CD8-positive, alpha-beta memory T cell (primary cell): ENCODE measurements around the gene TTC9. TPM values are rescaled to one million over a fixed set of nuclear protein-coding genes. Genes with fewer than 3 reads are reported as not detected.

Experiments
- CTCF ChIA-PET: fragments of 350-600 bp; sonication (Branson Sonifier 250); formaldehyde crosslinking; loops from one replicate; lab custom pipeline; 2021; ENCODE audit warnings: antibody characterized with exemption; lab: Charles Lee
- POLR2A ChIA-PET: fragments of 350-600 bp; sonication (Branson Sonifier 250); formaldehyde crosslinking; loops from one replicate; lab custom pipeline; 2021; ENCODE audit warnings: antibody characterized with exemption; lab: Charles Lee
- DNase-seq, 5 donors: peaks; one replicate each; pipeline versions ENCODE4 v3.0.0 to v3.0.0-alpha.2; 2020 to 2022; ENCODE audit warnings: mixed read lengths in 1 of 5
- H3K27ac ChIP-seq: one replicate; pipeline ENCODE4 v1.7.0; 2013; ENCODE audit warnings: low read depth, mild to moderate bottlenecking, low read length, moderate library complexity
- H3K27me3 ChIP-seq: 2 replicates; pipeline ENCODE4 v1.7.0; 2013; ENCODE audit warnings: low read length, mild to moderate bottlenecking; ENCODE audit not compliant: insufficient read depth, poor library complexity, severe bottlenecking
- H3K36me3 ChIP-seq: 2 replicates; pipeline ENCODE4 v1.7.0; 2013; ENCODE audit warnings: mild to moderate bottlenecking, low read length, moderate library complexity; ENCODE audit not compliant: insufficient read depth
- H3K4me1 ChIP-seq: 2 replicates; pipeline ENCODE4 v1.7.0; 2013; ENCODE audit warnings: mild to moderate bottlenecking, low read length, moderate library complexity; ENCODE audit not compliant: insufficient read depth
- H3K4me3 ChIP-seq: 2 replicates; pipeline ENCODE4 v1.7.0; 2013; ENCODE audit warnings: mild to moderate bottlenecking, low read length
- H3K9me3 ChIP-seq: 2 replicates; pipeline ENCODE4 v1.7.0; 2013; ENCODE audit warnings: mild to moderate bottlenecking, low read length
- H3K27ac Mint-ChIP-seq, 8 donors: one replicate each; pipeline ENCODE4 v1.8.0; 2020 to 2021; ENCODE audit warnings: mixed read lengths in 8 of 8, mild to moderate bottlenecking in 6 of 8, inconsistent platforms in 3 of 8, moderate library complexity in 3 of 8
- H3K27me3 Mint-ChIP-seq, 2 donors: one replicate each; pipeline ENCODE4 v1.8.0; 2020 to 2021; ENCODE audit warnings: mixed read lengths in 2 of 2, mild to moderate bottlenecking in 1 of 2, moderate library complexity in 1 of 2
- H3K36me3 Mint-ChIP-seq, 3 donors: one replicate each; pipeline ENCODE4 v1.8.0; 2020 to 2021; ENCODE audit warnings: mixed read lengths in 3 of 3, inconsistent platforms in 1 of 3, mild to moderate bottlenecking in 1 of 3
- H3K4me1 Mint-ChIP-seq, 3 donors: one replicate each; pipeline ENCODE4 v1.8.0; 2020 to 2021; ENCODE audit warnings: mixed read lengths in 3 of 3, inconsistent platforms in 1 of 3, mild to moderate bottlenecking in 1 of 3
- H3K4me3 Mint-ChIP-seq, 7 donors: one replicate each; pipeline ENCODE4 v1.8.0; 2020 to 2021; ENCODE audit warnings: mixed read lengths in 7 of 7, mild to moderate bottlenecking in 6 of 7, moderate library complexity in 4 of 7, inconsistent platforms in 2 of 7
- H3K9me3 Mint-ChIP-seq, 5 donors: one replicate each; pipeline ENCODE4 v1.8.0; 2020 to 2022; ENCODE audit warnings: mixed read lengths in 5 of 5, mild to moderate bottlenecking in 3 of 5, moderate library complexity in 2 of 5, inconsistent platforms in 1 of 5
- polyA plus RNA-seq: library from polyadenylated mRNA; unstranded; fragments of 300-500 nt; fragmentation: Illumina TruSeq; gene quantifications from one replicate; pipeline ENCODE4 v1.2.3, GENCODE V29; 2021
- total RNA-seq, 2 experiments: library from RNA; stranded (reverse); gene quantifications; one replicate each; pipeline ENCODE4 v1.2.3, GENCODE V29; 2021

The TTC9 gene
- total and polyA plus RNA-seq, 3 experiments from 2014 or later, result 5.8 to 12.5 (median 6.5) TPM

- H3K27ac Mint-ChIP-seq, result no peak overlapping the region
- H3K27ac ChIP-seq, result no peak overlapping the region
- H3K27me3 Mint-ChIP-seq, result no peaks in the 10 kb centered on the region
- no peaks in the 10 kb centered on the region for H3K4me1 ChIP-seq
- no peak overlapping the region for H3K4me3 ChIP-seq
- no peaks in the 10 kb centered on the region for H3K36me3 Mint-ChIP-seq
- no peak for DNase-seq
- H3K9me3 Mint-ChIP-seq, result no peaks in the 10 kb centered on the region
- ChIA-PET CTCF (interaction anchor here (0.7 to 1.3 kb wide), 4 partner anchors 8 to 99 kb away, joined by 3 to 8 read pairs (median 3); no protein-coding TSS in a partner anchor), POLR2A (no interaction called here)
- no peaks in the 10 kb centered on the region for H3K4me1 Mint-ChIP-seq
- no peak overlapping the region for H3K4me3 Mint-ChIP-seq
- H3K36me3 ChIP-seq, result no peaks in the 10 kb centered on the region
- no peaks in the 10 kb centered on the region for H3K27me3 ChIP-seq
- no peaks in the 10 kb centered on the region for H3K9me3 ChIP-seq
Observed at GRCh38 chr14:70722418-70722817, 80.7 kb downstream of the TTC9 start.

GRCh38 chr14:70723276-70723675 lies 81.6 kb downstream of the TTC9 start:
- no peaks in the 10 kb centered on the region for H3K27me3 ChIP-seq
- CTCF ChIA-PET, result interaction anchor here (0.7 to 1.3 kb wide), 4 partner anchors 9 to 100 kb away, joined by 3 to 8 read pairs (median 3); partner anchors contain the start of gene TTC9
- H3K9me3 ChIP-seq, result no peaks in the 10 kb centered on the region

GRCh38 chr14:70724110-70724509 lies 82.4 kb downstream of the TTC9 start:
- H3K4me1 ChIP-seq, result no peaks in the 10 kb centered on the region
- CTCF ChIA-PET, result interaction anchor here (1.3 kb wide), 1 partner anchor 10 kb away, joined by 8 read pairs; no protein-coding TSS in a partner anchor
- no peak overlapping the region for H3K27ac ChIP-seq
- no peak for DNase-seq
- no peaks in the 10 kb centered on the region for H3K27me3 ChIP-seq
- H3K27ac Mint-ChIP-seq, result no peak overlapping the region
- peaks cover 0 to 1% (median under 1%) of the 10 kb centered on the region in 3 donors for H3K36me3 Mint-ChIP-seq
- H3K27me3 Mint-ChIP-seq, result no peaks in the 10 kb centered on the region
- H3K9me3 Mint-ChIP-seq, result no peaks in the 10 kb centered on the region
- no peak overlapping the region for H3K4me3 Mint-ChIP-seq
- no peaks in the 10 kb centered on the region for H3K4me1 Mint-ChIP-seq
- no peaks in the 10 kb centered on the region for H3K36me3 ChIP-seq
- POLR2A ChIA-PET, result no interaction called here
- H3K4me3 ChIP-seq, result no peak overlapping the region
- H3K9me3 ChIP-seq, result no peaks in the 10 kb centered on the region

More at GRCh38 chr14:70723276-70723675, 81.6 kb downstream of the TTC9 start:
- no peak overlapping the region for H3K27ac Mint-ChIP-seq
- H3K4me3 Mint-ChIP-seq, result no peak overlapping the region
- no peaks in the 10 kb centered on the region for H3K27me3 Mint-ChIP-seq
- H3K4me1 Mint-ChIP-seq, result no peaks in the 10 kb centered on the region
- peaks cover 0 to under 1% (median 0%) of the 10 kb centered on the region in 3 donors for H3K36me3 Mint-ChIP-seq
- no peaks in the 10 kb centered on the region for H3K36me3 ChIP-seq
- no peak overlapping the region for H3K4me3 ChIP-seq
- no peaks in the 10 kb centered on the region for H3K9me3 Mint-ChIP-seq
- H3K27ac ChIP-seq, result no peak overlapping the region
- DNase-seq, result no peak
- H3K4me1 ChIP-seq, result no peaks in the 10 kb centered on the region
- POLR2A ChIA-PET, result no interaction called here

- Histone ChIP-seq H3K4me3 (no peak overlapping the region), H3K4me1 (no peaks in the 10 kb centered on the region), H3K9me3 (no peaks in the 10 kb centered on the region), H3K27me3 (no peaks in the 10 kb centered on the region), H3K36me3 (no peaks in the 10 kb centered on the region), H3K27ac (no peak overlapping the region)
- DNase-seq, result no peak
- ChIA-PET CTCF (no interaction called here), POLR2A (no interaction called here)
- Mint-ChIP-seq H3K4me3 (no peak overlapping the region), H3K9me3 (no peaks in the 10 kb centered on the region), H3K36me3 (peaks cover 0 to 8% (median 7%) of the 10 kb centered on the region in 3 donors), H3K4me1 (no peaks in the 10 kb centered on the region), H3K27ac (no peak overlapping the region), H3K27me3 (no peaks in the 10 kb centered on the region)
Observed at GRCh38 chr14:70724944-70725343, 83.2 kb downstream of the TTC9 start.

Other genes with a start within 250 kb of the TTC9 start
- gene SYNJ2BP, start 224.8 kb upstream of the TTC9 start, total RNA-seq, result 1 to 10 TPM; 5.2 to 7.2 TPM
- gene SYNJ2BP, start 224.8 kb upstream of the TTC9 start, polyA plus RNA-seq, result 13.9 TPM
- under 1 TPM; 0.09 TPM for gene ADAM21, start 189.7 kb upstream of the TTC9 start, total RNA-seq
- gene ADAM21, start 189.7 kb upstream of the TTC9 start, polyA plus RNA-seq, result 0.12 TPM
- gene ADAM20, start 106.9 kb upstream of the TTC9 start, total RNA-seq, result under 1 TPM; 0.29 to 0.31 TPM
- gene ADAM20, start 106.9 kb upstream of the TTC9 start, polyA plus RNA-seq, result not detected
- 10 to 100 TPM; 62.3 to 63.9 TPM for gene MED6, start 41.3 kb upstream of the TTC9 start, total RNA-seq
- 41.1 TPM for gene MED6, start 41.3 kb upstream of the TTC9 start, polyA plus RNA-seq
- 1 to 10 TPM; 4.0 to 4.7 TPM for gene MAP3K9, start 167.6 kb downstream of the TTC9 start, total RNA-seq
- gene MAP3K9, start 167.6 kb downstream of the TTC9 start, polyA plus RNA-seq, result 1.9 TPM